GM20000 (cell line): ENCODE data around the gene CEMIP2.

Source experiments
- DNase-seq: peaks from one replicate; pipeline ENCODE4 v3.0.0; 2012; ENCODE audit warnings: low spot score
- CTCF ChIP-seq: IDR thresholded peaks from 2 replicates; pipeline ENCODE4 v1.5.1; 2012; ENCODE audit warnings: mild to moderate bottlenecking, control low read depth; ENCODE audit errors: extremely low read depth, missing control alignments

CEMIP2 gene

GRCh38 chr9:71740199-71740598 is 28.1 kb downstream of the CEMIP2 start:
- no peak for TF ChIP-seq CTCF
- DNase-seq, result no peak

GRCh38 chr9:71737455-71737854 is 30.9 kb downstream of the CEMIP2 start:
- no peak for TF ChIP-seq CTCF
- DNase-seq, result no peak

GRCh38 chr9:71736236-71736635 is 32.1 kb downstream of the CEMIP2 start:
- TF ChIP-seq CTCF, result no peak
- no peak for DNase-seq

- TF ChIP-seq CTCF, result no peak
- DNase-seq, result no peak
Measured at GRCh38 chr9:71734950-71735349, 33.4 kb downstream of the CEMIP2 start.

- no peak for DNase-seq
Measured at GRCh38 chr9:71733176-71733575, 35.1 kb downstream of the CEMIP2 start.

GRCh38 chr9:71729816-71730526 is 38.3 kb downstream of the CEMIP2 start:
- no peak for DNase-seq
- no peak for TF ChIP-seq CTCF

More at GRCh38 chr9:71733176-71733575, 35.1 kb downstream of the CEMIP2 start:
- TF ChIP-seq CTCF, result no peak

GRCh38 chr9:71726723-71727122 is 41.6 kb downstream of the CEMIP2 start:
- no peak for TF ChIP-seq CTCF
- no peak for DNase-seq
